ENCODE data around the gene GNAI2. TPM values are rescaled to one million over a fixed set of nuclear protein-coding genes. Genes with fewer than 3 reads are reported as not detected.

The GNAI2 gene
- total RNA-seq, 1 experiment from 2014 or later, result 201 TPM

DNA sequence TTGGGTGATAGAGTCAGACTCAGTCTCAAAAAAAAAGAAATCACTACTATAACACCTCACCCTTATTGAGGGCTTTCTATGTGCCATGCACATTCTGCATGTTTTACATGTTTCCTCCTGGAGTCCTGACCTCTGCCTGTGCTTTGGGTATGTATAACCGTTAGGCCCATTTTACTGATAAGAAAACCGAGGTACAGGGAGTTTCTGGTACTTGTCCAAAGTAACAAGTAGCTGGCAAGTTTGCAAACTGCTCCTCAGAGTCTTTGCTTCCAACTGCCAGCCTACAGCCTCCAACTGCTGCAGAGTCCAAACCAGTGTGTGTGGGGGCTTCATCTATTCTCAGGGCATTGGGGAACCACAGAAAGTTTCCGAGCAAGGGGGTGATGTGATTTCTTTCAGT, 3.7 kb upstream of the GNAI2 start:
- intact Hi-C loops (cut with micrococcal nuclease; ENCODE audit: unreplicated experiment), result no loop called here
- Histone ChIP-seq H3K27me3 (ENCODE audit: insufficient read depth, low read depth) (no peaks in the 10 kb centered on the region), H3K9me3 (ENCODE audit: insufficient read depth, low read depth) (no peaks in the 10 kb centered on the region), H3K4me2 (no peak overlapping the region), H3F3A (ENCODE audit: insufficient read depth, low read depth) (peaks cover 9% of the 10 kb centered on the region; the same call in 1 of the 2 replicates), H3K79me2 (ENCODE audit: low read depth) (peaks cover 9% of the 10 kb centered on the region), H3K4me1 (replicated peaks; ENCODE audit: insufficient read depth) (peaks cover 27% of the 10 kb centered on the region), H2AFZ (no peak overlapping the region), H3K36me3 (ENCODE audit: low read depth) (no peaks in the 10 kb centered on the region), H4K20me1 (ENCODE audit: insufficient read depth) (no peaks in the 10 kb centered on the region), H3K27ac (no peak overlapping the region), H3K9me2 (ENCODE audit: insufficient read depth) (no peaks in the 10 kb centered on the region), H3K4me3 (no peak overlapping the region)
- CTCF ChIA-PET, result no interaction called here
- no peak for DNase-seq
- TF ChIP-seq CTCF (conservative IDR thresholded peaks at IDR 0.05) (no peak), EZH2 (IDR thresholded peaks at IDR 0.05; ENCODE audit: low read depth) (no peak)
- POLR2A ChIA-PET (ENCODE audit: unreplicated experiment), result no interaction called here
- no TSS peak for BruUV-seq (replicated peaks)

- H3K79me2 ChIP-seq (ENCODE audit: low read depth), result peaks cover 13% of the 10 kb centered on the region
- no peaks in the 10 kb centered on the region for H3K9me2 ChIP-seq (ENCODE audit: insufficient read depth)
- POLR2A ChIA-PET (ENCODE audit: unreplicated experiment), result interaction anchor here (0.6 to 0.7 kb wide), 2 partner anchors 32 to 1439 kb away, joined by 10 to 18 read pairs; no protein-coding TSS in a partner anchor
- TF ChIP-seq EZH2 (IDR thresholded peaks at IDR 0.05; ENCODE audit: low read depth) (no peak), CTCF (conservative IDR thresholded peaks at IDR 0.05) (no peak)
- H3K4me3 ChIP-seq, result no peak overlapping the region
- H4K20me1 ChIP-seq (ENCODE audit: insufficient read depth), result no peaks in the 10 kb centered on the region
- no peak overlapping the region for H2AFZ ChIP-seq
- no peak for DNase-seq
- H3K4me2 ChIP-seq, result no peak overlapping the region
- H3K9me3 ChIP-seq (ENCODE audit: insufficient read depth, low read depth), result no peaks in the 10 kb centered on the region
- peaks cover 29% of the 10 kb centered on the region for H3K4me1 ChIP-seq (replicated peaks; ENCODE audit: insufficient read depth)
- H3K27ac ChIP-seq, result no peak overlapping the region
- H3K27me3 ChIP-seq (ENCODE audit: insufficient read depth, low read depth), result no peaks in the 10 kb centered on the region
- no peaks in the 10 kb centered on the region for H3K36me3 ChIP-seq (ENCODE audit: low read depth)
- CTCF ChIA-PET, result interaction anchor here (0.6 to 1.6 kb wide), 4 partner anchors 14 to 1740 kb away, joined by 3 to 22 read pairs (median 6); partner anchors contain the start of gene ABHD14B
- H3F3A ChIP-seq (ENCODE audit: insufficient read depth, low read depth), result peaks cover 4% of the 10 kb centered on the region; the same call in 1 of the 2 replicates
- intact Hi-C loops (cut with micrococcal nuclease; ENCODE audit: unreplicated experiment), result no loop called here
- no TSS peak for BruUV-seq (replicated peaks)
Measured at GRCh38 chr3:50233176-50233575, 2.8 kb upstream of the GNAI2 start.

GRCh38 chr3:50236484-50237132, 604 bp downstream of the GNAI2 start:
- no peak for DNase-seq
- Histone ChIP-seq H3K4me2 (peak overlapping the region; percentile 93), H3K4me1 (replicated peaks; ENCODE audit: insufficient read depth) (peaks cover 24% of the 10 kb centered on the region), H3F3A (ENCODE audit: insufficient read depth, low read depth) (no peaks in the 10 kb centered on the region; the same call in 1 of the 2 replicates), H3K27me3 (ENCODE audit: insufficient read depth, low read depth) (no peaks in the 10 kb centered on the region), H3K9me3 (ENCODE audit: insufficient read depth, low read depth) (no peaks in the 10 kb centered on the region), H3K9me2 (ENCODE audit: insufficient read depth) (no peaks in the 10 kb centered on the region), H2AFZ (peak overlapping the region; percentile 72), H4K20me1 (ENCODE audit: insufficient read depth) (no peaks in the 10 kb centered on the region), H3K27ac (no peak overlapping the region), H3K79me2 (ENCODE audit: low read depth) (peaks cover 23% of the 10 kb centered on the region), H3K36me3 (ENCODE audit: low read depth) (no peaks in the 10 kb centered on the region), H3K4me3 (peak overlapping the region; percentile 66)
- TF ChIP-seq CTCF (conservative IDR thresholded peaks at IDR 0.05) (no peak), EZH2 (IDR thresholded peaks at IDR 0.05; ENCODE audit: low read depth) (no peak)
- TSS peak; percentile 66 for BruUV-seq (replicated peaks)
- CTCF ChIA-PET, result interaction anchor here (1.4 kb wide), 1 partner anchor 10 kb away, joined by 7 read pairs; no protein-coding TSS in a partner anchor
- intact Hi-C loops (cut with micrococcal nuclease; ENCODE audit: unreplicated experiment), result loop anchor here (1.0 to 2.0 kb wide), 2 partner anchors 8 to 28 kb away; no protein-coding TSS in a partner anchor
- POLR2A ChIA-PET (ENCODE audit: unreplicated experiment), result no interaction called here

Measured in PC-9 (cell line).